ELF-1 (cell line): Measurements from ENCODE around the gene SART3.
"Not testable (repeated sequence)": the region's sequence is repeated elsewhere in the genome, so short reads cannot be mapped to it uniquely, and the experiment has no call there.

ENCODE experiments used
- DNase-seq: peaks from one replicate; pipeline ENCODE4 v3.0.0-alpha.2; 2016; ENCODE audit warnings: low read depth, low spot score

Gene SART3

DNA sequence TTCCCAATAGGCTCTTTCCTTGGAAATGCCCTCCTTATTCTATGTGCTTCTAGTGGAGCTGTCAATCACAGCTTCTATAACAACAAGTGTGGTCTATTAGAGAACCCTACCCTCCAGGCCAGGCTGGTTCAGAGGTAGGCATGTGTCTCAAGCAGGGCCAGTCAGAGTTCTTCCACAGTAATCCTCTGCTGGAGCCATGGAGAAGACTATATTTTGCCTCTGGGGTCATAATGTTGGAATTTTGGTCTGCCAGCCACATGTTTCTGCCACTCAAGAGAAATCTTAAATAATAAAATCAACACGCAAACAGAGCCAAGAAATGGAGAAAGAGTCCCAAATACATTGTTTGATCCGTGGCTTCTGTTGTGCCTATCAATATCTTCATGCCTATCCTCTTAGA is 69.7 kb downstream of the SART3 start:
- no peak for DNase-seq

DNA sequence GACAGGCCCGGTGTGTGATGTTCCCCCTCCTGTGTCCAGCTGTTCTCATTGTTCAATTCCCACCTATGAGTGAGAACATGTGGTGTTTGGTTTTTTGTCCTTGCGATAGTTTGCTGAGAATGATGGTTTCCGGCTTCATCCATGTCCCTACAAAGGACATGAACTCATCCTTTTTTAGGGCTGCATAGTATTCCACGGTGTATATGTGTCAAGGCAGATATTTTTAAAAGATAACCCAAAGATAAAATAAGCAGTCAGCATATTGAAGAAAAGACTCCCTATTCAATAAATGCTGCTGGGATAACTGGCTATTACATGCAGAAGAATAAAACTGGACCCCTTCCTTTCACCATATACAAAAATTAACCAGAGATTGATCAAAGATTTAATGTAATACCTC is 73.9 kb downstream of the SART3 start:
- DNase-seq, result not testable (repeated sequence)

DNA sequence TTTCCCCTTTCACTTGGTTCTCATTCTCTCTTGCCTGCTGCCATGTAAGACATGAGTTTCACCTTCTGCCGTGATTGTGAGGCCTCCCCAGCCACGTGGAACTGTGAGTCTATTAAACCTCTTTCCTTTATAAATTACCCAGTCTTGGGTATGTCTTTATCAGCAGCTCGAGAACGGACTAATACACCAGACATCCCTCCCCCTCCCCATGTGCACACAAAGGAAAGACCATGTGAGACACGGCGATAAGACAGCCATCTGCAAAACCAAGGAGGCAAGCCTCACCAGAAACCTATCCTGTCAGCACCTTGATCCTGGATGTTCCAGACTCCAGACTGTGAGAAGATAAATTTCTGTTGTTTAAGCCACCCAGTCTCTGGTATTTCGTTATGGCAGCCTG is 75.6 kb downstream of the SART3 start:
- DNase-seq, result peak; percentile 17

DNA sequence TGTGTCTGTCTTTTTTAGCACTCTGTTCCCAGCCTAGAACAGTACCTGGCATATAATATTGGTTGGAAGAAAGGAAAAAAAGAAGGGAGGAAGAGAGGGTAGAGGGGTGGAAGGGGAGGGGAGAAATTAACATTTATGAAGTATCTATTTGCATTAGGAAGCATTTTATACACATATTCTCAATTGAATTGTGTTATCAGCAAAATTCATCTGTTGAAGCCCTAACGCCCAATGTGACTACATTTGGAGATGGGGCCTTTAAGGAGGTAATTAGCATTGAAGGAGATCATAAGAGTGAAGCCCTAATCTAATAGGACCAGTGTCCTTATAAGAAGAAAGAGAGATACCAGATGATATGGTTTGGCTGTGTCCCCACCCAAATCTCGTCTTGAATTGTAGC is 76.1 kb downstream of the SART3 start:
- no peak for DNase-seq

DNA sequence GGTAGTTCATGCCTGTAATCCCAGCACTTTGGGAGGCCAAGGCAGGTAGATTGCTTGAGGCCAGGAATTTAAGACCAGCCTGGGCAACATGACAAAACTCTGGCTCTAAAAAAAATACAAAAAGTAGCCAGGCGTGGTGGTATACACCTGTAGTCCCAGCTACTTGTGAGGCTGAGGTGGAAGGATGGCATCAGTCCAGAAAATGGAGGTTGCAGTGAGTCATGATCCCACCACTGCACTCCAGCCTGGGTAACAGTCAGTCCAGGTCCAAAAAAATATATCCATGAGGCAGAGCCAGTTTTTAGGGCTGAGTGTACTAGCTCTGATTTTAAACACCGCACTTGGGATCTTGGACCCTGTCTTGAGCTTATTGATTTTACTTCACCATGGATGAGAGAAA is 76.5 kb downstream of the SART3 start:
- no peak for DNase-seq

DNA sequence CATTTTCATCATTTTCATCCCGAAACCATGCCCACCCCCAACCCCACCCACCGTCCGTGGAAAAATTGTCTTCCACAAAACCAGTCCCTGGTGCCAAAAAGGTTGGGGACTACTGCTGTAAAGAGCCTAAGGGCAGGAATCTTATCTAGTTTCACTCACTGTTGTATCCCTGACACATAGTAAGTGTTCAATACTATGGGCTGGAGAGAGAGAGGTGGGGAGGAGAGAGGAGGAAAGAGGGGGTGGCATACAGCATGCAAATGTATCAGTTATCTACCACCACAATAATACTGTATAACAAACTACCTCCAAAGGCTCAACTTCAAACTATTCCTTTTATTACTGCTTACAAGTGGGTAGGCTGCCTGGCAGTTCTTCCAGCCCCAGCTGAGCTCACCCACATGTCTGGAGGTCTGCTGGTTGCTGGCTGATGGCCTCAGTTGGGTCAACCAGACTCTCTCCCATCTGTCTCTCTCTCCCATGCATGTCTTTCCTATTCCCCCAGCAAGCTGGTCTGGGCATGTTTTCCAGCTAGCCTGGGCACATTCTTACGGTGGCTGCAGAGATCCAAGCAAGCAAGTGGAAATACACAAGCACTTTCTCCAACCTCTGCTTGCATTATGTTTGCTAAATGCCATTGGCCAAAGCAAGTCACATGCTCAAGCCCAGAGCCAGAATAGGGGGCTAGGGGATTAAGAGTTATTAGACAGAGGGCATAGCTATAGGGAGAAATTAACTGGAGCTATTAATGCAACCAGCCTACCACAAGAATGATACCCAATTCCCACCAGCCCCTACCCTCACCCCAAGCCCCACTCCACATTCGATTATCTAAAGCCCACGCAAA is 77.5 kb downstream of the SART3 start:
- DNase-seq, result peak; percentile 28

DNA sequence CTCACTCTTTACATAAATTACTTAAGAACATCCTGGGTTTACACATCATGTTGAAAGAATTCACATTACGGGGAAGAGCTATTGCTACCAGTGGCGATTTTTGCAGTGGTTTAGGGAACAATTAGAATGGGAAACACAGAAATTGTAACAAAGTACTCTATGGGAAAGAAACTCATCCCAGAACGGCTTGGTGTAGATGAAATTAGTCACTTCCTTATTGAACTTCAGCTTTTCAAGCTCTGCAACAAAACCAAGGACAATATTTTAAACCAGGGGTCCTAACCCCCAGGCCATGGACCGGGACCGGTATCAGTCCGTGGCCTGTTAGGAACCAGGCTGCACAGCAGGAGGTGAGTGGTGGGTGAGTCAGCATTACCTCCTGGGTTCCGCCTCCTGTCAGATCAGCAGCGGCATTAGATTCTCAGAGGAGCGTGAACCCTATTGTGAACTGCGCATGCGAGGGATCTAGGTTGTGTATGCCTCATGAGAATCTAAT is 78.2 kb downstream of the SART3 start:
- DNase-seq, result peak; percentile 64

DNA sequence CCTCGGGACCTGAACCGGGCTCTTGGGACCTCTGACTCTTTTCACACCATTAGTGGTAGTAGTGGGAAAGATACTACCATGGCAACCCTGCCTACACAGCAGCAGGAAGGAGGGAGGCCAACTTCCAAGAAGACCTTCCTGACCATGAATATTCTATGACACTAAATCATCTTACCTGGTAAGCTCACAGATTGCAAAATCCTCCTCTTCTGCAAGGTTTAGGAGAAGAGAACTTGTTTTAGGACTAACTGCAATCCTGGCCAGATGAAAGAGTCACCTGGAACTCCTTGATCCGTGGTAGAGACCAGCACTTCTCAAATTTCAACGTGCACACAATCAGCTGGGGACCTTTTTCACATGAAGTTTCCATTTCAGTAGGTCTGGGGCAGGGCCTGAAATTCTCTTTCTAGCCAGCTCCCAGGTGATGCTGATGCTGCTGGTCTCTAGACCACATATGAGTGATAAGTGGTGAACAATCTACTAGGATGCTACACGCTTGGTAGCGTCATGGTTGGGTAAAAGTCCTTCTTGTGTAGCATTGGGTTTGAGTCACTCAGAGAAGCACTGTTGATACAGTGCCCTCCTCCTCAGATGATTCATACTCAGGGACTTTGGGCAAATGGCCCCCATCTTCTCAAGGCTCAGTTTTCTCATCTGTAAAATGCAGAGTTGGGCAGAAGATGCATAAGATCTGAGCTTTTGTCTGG is 81.5 kb downstream of the SART3 start:
- DNase-seq, result no peak

DNA sequence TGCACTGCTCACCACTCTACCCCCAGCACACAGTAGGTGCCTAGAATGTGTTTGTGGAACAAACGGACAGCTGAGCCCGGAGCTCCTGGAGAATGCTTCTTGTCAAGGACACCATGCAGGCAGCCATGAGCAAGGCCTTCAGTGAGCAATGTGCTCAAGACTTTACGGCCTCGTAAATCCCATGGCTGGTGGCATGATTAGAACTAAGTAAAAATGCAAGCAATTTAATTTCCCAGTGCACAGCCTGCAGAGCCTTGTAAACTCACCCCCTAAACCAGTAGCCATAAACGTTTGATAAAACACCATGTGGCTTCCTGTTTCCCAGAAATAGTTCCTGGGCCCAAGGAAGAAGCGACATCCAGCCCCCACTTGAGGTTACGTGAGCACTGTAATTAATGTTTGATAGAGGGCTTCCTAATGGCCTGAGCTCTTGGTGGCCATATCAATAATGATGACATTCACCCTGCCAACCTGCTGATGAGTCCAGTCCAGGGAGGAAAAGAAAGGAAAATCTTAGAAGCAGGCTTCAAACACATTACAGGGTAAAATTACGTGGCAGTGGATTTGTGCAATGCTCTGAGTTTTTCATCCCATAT is 82.3 kb downstream of the SART3 start:
- DNase-seq, result peak; percentile 37

DNA sequence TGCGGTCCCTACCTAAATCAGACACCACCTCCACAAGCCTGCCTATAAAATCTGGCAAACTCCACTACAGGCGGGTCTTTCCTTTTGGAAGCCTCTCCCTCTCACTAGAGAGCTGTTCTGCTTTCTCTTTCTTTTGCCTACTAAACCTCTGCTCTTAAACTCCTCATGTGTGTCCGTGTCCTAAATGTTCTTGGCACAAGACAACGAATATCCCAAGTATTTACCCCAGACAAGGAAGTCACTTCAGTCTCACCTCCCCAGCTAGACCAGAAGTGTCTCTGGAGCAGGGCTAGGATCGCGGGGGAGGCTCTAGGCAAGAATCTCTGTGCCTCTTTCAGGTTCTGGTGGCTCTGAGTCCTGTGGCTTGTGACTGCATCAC is 83.1 kb downstream of the SART3 start:
- no peak for DNase-seq

DNA sequence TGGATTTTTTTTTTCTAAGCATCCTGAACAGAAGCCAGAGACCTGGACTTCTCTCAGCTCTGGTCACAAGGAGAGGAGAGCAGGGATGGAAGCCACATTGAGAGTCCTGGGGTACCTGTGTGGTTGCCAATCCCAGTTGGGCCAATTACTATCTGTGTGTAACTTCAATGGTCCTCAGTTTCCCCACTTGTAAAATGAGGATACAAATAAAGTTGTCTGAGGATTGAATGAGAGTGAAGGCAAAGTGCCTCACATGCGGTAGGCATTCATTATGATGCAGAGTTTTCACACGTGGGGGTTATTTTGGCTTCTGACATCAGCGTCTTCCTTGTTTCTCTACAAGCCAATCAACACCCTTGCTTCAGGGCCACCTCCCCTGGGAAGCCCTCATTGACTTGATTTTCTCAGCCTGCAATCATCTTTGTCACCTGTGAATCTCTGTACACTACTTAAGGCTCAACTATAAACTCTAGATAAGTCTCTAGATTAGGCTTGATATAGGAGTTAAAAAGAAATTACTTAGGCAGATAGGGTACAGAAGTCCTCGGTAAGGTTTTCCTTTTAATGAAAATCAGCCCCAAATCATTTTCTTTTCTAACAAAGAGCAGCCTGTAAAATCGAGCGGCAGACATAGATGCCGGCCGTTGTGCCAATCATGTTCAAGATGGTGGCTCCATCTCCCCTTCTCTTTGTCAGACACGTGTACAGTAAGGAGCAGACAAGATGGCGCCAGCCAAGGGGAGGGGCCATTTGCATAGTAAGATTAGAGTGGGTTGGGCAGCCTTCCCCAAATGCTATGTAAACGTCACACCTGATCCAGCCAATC is 83.7 kb downstream of the SART3 start:
- peak; percentile 14 for DNase-seq

DNA sequence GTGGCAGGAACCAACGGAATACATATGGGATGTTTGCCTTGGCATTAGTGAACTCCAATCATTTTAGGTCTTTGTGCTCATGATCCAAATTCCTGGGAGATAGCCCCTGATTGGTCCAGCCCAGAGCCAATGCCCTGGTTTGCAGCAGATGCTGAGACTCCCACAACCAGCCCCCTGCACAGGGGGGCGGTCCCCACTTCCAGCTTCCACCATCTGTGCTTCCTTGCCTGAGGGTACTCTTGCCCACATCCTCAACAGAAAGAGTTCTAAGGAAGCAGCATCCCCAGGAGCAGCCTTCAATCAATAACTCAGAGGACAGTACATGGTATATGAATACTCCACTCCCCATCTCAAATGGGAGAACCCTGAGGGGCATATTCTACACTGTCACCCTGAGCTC is 85.6 kb downstream of the SART3 start:
- DNase-seq, result no peak

DNA sequence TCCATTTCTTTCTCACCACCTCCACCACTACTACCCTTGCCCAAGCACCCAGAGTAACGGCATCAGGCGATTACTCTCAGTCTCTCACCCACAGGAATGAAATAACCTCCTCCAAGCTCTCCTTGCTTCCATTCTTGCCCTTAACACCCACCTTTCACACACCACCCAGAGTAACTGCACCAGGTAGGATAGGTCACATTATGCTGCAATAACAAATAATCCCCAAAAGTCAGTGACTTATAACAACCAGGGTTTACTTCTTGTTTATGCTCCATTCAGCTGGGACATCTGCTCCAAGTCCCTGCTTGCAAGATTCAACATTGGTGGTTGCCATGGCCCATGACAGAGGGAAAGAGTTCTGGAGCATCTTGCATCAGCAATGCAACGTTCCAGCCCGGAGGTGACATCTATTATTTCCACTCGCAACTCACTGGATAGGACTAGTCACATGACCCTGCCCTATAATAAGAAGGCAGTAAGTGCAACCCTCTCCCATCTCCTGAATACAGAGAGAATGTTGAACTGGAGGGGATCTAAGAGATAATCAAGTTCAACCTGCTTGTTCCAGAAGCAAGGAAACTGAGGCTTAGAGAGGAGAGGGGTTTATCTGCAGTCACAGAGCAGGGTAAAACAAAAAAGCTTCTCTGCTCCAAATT is 87.4 kb downstream of the SART3 start:
- no peak for DNase-seq
